Measurements from ENCODE around the gene MPV17.

DNA sequence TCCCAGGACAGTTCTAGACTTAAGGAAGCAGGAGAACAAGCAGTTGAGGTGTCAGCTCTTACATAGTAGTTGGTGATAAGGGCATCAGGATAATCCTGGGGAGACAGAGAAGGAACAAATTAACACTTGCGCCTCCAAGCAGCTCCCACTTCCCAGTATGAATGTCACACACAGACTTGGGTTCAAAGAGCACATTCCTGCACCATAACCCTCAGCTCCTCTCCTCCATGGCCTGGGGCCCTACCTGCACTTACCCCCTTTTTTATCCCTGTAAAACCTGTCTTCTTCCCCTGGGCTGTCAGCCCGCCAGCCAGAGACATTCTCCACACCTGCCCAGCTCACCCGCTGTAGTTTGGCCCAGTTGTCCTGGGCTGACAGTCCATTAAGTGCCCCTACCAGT, 10.7 kb downstream of the MPV17 start:
- TF ChIP-seq CTCF (optimal IDR thresholded peaks at IDR 0.05 in 1 of 3, IDR thresholded peaks at IDR 0.05 in 1 of 3, conservative IDR thresholded peaks at IDR 0.05 in 1 of 3; ENCODE audit: extremely low read depth in 1 of 3, insufficient read depth in 2 of 3, low read length in 3 of 3) (no peak), EZH2 (IDR thresholded peaks at IDR 0.05; ENCODE audit: low read length) (no peak)
